Measurements from ENCODE around the gene IPO13.

DNA sequence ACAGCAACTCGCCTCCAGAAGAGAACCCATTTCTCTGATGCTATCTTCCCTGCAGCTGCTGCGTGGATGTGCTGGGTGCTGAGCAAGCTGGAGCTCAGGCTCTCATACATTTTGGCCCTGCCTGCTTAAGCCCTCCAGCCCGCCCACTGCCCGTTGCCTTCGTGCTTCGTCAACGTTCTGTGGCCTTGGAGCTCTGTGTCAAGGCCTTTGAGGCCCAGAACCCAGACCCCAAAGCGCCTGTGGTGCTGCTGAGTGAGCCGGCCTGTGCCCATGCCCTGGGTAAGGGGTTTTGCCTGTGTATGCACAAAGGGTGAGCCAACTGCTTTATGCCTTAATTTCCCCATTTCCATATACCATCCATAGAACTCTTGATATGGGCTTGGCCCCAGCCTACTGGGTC is 24.2 kb downstream of the IPO13 start:
- no peak for TF ChIP-seq MEF2A (IDR thresholded peaks at IDR 0.05; ENCODE audit: borderline replicate concordance, low read depth)
- TF ChIP-seq TCF12 (IDR thresholded peaks at IDR 0.05), result no peak
- no peak for TF ChIP-seq EP300 (IDR thresholded peaks at IDR 0.05; ENCODE audit: borderline replicate concordance in 1 of 2, low read depth in 1 of 2, low read length in 1 of 2)
- TF ChIP-seq, protein P1, sequence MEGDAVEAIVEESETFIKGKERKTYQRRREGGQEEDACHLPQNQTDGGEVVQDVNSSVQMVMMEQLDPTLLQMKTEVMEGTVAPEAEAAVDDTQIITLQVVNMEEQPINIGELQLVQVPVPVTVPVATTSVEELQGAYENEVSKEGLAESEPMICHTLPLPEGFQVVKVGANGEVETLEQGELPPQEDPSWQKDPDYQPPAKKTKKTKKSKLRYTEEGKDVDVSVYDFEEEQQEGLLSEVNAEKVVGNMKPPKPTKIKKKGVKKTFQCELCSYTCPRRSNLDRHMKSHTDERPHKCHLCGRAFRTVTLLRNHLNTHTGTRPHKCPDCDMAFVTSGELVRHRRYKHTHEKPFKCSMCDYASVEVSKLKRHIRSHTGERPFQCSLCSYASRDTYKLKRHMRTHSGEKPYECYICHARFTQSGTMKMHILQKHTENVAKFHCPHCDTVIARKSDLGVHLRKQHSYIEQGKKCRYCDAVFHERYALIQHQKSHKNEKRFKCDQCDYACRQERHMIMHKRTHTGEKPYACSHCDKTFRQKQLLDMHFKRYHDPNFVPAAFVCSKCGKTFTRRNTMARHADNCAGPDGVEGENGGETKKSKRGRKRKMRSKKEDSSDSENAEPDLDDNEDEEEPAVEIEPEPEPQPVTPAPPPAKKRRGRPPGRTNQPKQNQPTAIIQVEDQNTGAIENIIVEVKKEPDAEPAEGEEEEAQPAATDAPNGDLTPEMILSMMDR (IDR thresholded peaks at IDR 0.05), result no peak
- no peak for TF ChIP-seq FOXJ3 (CRISPR knock-in tag; IDR thresholded peaks at IDR 0.05)
- TF ChIP-seq NRF1 (IDR thresholded peaks at IDR 0.05; ENCODE audit: low read depth, low read length), result no peak
- TF ChIP-seq, protein P2, sequence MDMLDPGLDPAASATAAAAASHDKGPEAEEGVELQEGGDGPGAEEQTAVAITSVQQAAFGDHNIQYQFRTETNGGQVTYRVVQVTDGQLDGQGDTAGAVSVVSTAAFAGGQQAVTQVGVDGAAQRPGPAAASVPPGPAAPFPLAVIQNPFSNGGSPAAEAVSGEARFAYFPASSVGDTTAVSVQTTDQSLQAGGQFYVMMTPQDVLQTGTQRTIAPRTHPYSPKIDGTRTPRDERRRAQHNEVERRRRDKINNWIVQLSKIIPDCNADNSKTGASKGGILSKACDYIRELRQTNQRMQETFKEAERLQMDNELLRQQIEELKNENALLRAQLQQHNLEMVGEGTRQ (IDR thresholded peaks at IDR 0.05; ENCODE audit: borderline replicate concordance, low read depth, low read length), result no peak
- TF ChIP-seq, protein P3, sequence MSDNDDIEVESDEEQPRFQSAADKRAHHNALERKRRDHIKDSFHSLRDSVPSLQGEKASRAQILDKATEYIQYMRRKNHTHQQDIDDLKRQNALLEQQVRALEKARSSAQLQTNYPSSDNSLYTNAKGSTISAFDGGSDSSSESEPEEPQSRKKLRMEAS (IDR thresholded peaks at IDR 0.05; ENCODE audit: low read depth), result no peak
- no peak for TF ChIP-seq POLR2AphosphoS5 (IDR thresholded peaks at IDR 0.05; ENCODE audit: low read depth, low read length)
- no peak for TF ChIP-seq NFIC (IDR thresholded peaks at IDR 0.05; ENCODE audit: borderline replicate concordance)
- TF ChIP-seq YY1 (IDR thresholded peaks at IDR 0.05; ENCODE audit: low read depth), result no peak
- TF ChIP-seq, protein P4, sequence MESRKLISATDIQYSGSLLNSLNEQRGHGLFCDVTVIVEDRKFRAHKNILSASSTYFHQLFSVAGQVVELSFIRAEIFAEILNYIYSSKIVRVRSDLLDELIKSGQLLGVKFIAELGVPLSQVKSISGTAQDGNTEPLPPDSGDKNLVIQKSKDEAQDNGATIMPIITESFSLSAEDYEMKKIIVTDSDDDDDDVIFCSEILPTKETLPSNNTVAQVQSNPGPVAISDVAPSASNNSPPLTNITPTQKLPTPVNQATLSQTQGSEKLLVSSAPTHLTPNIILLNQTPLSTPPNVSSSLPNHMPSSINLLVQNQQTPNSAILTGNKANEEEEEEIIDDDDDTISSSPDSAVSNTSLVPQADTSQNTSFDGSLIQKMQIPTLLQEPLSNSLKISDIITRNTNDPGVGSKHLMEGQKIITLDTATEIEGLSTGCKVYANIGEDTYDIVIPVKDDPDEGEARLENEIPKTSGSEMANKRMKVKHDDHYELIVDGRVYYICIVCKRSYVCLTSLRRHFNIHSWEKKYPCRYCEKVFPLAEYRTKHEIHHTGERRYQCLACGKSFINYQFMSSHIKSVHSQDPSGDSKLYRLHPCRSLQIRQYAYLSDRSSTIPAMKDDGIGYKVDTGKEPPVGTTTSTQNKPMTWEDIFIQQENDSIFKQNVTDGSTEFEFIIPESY (IDR thresholded peaks at IDR 0.05; ENCODE audit: borderline replicate concordance, low read depth), result no peak

Data from SK-N-SH (cell line).